ENCODE data around the gene TP53BP2.

The TP53BP2 gene

GRCh38 chr1:223788746-223789415, 56.9 kb downstream of the TP53BP2 start:
- no peak for DNase-seq

DNA sequence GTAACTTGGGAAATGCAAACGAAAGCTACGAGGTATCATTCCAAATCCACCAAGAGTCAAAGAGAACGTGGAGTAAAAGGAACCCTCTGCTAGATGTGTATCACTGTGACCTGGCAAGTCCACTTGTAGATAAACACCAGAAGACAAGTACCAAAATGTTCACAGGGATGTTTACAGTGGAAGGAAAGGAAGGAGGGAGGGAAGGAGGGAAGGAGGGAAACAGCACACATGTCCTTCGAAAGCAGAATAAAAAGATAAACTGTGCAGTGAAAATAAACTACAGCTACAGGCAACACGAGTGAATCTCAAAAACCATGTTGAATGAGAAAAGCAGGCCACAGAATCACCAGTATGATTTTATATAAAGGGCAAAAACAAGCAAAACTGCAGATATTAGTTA, 59.9 kb downstream of the TP53BP2 start:
- DNase-seq: no peak

GRCh38 chr1:223784541-223784940, 61.2 kb downstream of the TP53BP2 start:
- DNase-seq: no peak

DNA sequence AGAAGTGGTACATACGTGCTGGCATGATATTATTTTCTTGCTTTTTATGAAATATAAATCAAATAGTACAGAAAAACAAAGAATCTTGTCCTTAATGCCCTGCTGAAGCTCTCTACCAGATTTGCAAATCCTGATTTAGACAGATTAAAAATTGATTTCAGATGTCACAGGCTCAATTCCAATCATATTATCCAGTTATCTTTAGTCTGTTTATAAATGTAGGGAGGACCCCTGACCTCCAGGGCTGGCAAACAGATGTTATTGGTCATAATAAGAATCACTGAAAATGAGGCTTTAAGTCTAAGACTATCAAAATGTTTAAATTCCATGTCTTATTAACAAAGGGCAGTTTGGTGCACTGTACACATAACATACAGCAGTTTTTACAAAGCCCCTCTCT, 62.1 kb downstream of the TP53BP2 start:
- DNase-seq: no peak

GRCh38 chr1:223780949-223781348, 64.8 kb downstream of the TP53BP2 start:
- no peak for DNase-seq

- no peak for DNase-seq
Measured at GRCh38 chr1:223780318-223780717, 65.4 kb downstream of the TP53BP2 start.

- no peak for DNase-seq
Measured at GRCh38 chr1:223776826-223777454, 68.8 kb downstream of the TP53BP2 start.

- DNase-seq: no peak
Measured at GRCh38 chr1:223776075-223776814, 69.5 kb downstream of the TP53BP2 start.

GRCh38 chr1:223775711-223776074, 70.1 kb downstream of the TP53BP2 start:
- DNase-seq: no peak

- no peak for DNase-seq
Measured at GRCh38 chr1:223775054-223775453, 70.7 kb downstream of the TP53BP2 start.

DNA sequence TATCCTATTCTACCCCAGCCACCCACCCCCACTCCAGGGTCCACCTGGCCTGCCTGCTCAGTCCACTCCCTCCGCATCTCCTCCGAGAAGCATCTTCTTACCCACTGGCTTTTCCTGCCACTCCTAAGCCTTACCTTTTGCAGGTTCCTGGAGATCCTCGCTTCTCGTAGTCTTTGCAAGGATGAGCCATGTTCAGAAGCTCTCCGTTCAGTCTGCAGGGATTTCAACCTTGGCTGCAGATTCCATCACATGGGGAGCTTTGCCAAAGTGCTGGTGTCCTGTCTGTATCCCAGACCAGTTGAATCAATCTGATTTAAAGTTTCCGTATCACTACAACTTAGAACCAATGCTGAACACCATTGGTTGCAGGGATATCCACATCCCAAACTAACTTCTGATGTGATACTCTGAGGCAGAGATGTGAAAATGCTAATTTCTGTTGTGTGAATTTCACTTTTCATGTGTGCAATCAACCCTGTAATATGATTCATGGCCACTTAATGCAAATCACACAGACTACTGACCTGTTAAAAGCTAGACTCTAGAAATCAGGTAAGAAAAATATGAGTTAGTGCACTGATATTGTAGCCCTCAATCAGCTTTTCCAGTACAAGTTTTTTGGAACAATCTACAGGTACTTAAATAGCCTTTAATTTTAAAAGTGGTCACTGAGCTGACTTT, 71.5 kb downstream of the TP53BP2 start:
- DNase-seq: no peak

GRCh38 chr1:223772771-223773160, 73.0 kb downstream of the TP53BP2 start:
- DNase-seq: no peak

- DNase-seq: no peak
Measured at GRCh38 chr1:223771814-223772770, 73.7 kb downstream of the TP53BP2 start.

DNA sequence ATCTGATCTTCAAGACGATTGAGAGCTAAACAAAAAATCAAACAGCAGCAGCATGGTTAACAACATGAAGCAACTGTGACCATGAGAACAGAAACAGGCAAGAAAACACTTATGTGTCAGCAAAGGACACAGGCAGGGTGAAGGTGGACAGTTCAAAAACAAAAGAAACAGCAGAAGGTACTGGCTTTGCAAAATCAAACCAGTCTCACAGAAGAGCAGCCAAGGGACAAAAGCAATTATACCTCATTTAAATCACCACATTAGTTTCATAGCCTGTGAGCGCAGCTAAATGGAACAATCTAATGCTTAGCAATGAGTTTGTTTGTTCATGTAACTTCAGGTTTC, 74.3 kb downstream of the TP53BP2 start:
- DNase-seq: no peak

DNA sequence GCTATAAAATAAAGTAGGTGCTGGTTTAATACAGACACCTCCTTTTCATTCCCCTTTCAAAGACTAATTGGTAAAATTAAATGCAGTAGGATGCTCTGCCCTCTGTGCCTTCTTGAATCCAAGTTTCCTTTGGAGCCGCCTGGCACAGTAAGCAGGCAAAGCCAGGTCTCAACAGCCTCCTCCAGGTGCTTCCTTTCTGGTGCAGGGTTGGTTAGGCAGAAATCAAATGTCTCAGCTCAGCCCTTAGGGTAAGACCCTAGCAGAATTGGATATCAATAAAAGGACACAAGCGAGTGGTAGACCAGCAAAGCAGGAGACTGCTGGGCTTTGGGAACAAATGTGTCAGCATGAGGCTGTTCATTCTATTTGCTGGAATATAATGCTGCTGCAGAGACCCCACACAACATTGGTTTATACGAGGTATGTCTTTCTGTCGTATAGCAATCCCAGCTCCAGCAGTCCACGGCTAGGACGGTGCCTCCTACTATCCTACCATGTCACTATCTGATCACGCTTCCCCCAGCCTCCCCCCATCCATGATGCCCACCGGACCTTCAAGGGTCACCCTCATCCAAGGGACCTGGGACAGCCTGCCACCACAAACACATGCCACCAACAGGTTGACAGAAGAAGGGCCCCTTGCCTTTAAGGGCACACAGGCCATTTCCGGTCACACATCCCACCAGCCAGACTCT, 75.0 kb downstream of the TP53BP2 start:
- DNase-seq: no peak

GRCh38 chr1:223765719-223766340, 79.9 kb downstream of the TP53BP2 start:
- peak; percentile 41 for DNase-seq

DNA sequence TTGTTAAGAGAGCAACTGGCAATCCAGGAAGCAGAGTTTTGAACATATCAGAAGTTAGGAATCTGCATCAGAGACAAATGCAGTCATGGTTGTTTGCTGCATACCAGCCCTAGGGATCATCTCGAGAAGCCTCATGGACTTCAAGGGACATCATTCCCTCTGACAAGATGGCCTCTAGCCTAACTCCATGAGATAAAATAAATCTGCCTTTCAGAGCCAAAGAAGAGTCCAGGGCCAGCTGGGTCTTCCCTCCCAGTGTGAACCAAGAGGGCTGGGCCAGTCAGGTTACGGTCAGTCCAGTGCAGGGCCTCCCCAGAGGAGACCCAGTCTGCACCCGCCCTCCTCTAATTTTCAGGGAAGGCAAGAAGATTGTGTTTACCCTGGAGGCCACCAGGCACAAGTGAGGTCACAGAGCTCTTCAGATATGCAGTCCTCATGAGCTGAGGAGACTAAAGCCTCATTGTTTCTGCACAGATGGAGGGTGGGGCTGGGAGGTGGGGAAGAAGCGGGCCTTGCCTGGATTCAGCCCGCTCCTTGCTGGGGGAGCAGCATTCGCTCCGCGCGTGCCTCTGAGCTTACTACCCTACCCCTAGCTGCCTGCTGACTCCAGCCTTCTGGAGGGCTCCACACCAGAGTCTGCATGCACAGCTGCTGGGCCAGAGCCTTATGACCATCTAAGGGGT, 80.6 kb downstream of the TP53BP2 start:
- peak; percentile 38 for DNase-seq

- DNase-seq: no peak
Measured at GRCh38 chr1:223763881-223764280, 81.9 kb downstream of the TP53BP2 start.

- DNase-seq: no peak
Measured at GRCh38 chr1:223763251-223763650, 82.5 kb downstream of the TP53BP2 start.

GRCh38 chr1:223761411-223761810, 84.3 kb downstream of the TP53BP2 start:
- no peak for DNase-seq

- DNase-seq: no peak
Measured at GRCh38 chr1:223760833-223761232, 84.9 kb downstream of the TP53BP2 start.

All from COR-L47 (cell line).